ENCODE data around the gene ABTB2.

The ABTB2 gene

DNA sequence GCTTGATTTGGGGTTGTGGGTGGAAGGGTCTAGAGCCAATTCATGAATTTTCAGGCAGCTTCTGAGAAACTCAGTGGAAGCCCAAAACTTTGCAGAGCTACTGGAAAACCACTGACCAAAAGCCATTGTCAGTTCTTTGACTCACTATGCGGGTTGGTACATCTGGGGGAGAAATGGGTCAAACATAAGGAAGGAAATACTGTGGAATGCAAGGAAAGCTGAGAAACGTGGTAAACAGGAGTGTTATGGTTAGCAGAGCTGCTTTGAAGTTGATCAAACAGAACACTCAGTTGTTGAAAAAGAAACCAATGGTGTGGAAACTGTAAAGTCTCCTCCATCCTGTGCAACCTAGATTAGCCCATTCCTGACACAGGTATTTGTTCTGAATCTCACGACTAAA is 6.3 kb upstream of the ABTB2 start:
- no peak for DNase-seq
- intact Hi-C loops (cut with DNase I): loop anchor here (5.0 to 10.0 kb wide), 2 partner anchors 367 to 541 kb away; no protein-coding TSS in a partner anchor

DNA sequence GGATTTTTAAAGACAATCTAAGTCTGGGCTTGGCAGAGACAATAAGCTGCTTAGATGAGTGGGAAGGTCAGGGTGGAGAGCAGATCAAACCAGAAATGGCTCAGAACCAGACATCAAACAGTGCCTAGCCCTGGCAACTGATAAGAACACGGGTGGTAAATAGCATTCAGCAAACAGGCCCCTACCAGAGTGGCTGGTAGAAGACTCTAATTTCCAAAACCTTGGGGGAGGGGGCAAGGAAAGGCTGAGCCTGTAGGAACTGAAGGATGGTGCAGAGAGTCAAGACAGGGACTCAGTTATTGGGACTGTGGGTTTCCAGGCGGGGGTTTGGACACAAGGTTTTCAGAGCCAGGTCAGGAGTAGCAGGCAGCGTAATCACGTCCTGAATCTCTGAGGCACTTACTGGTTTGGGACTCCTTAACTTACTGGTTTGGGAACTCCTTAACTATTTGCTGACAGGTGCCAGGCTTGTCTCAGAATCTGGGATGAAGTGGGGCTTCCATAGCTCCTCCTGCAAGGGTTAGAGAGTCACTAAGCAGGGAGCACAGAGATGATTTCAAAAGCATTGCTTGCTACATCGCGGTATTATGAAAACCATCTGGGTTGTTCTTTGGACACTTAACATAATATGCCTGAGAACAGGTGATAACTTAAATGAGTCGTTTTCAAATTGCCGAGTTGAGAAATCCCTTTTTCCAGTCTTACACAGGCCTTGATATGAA is 5.7 kb upstream of the ABTB2 start:
- intact Hi-C loops (cut with DNase I): loop anchor here (5.0 to 10.0 kb wide), 2 partner anchors 366 to 541 kb away; no protein-coding TSS in a partner anchor
- DNase-seq: no peak

DNA sequence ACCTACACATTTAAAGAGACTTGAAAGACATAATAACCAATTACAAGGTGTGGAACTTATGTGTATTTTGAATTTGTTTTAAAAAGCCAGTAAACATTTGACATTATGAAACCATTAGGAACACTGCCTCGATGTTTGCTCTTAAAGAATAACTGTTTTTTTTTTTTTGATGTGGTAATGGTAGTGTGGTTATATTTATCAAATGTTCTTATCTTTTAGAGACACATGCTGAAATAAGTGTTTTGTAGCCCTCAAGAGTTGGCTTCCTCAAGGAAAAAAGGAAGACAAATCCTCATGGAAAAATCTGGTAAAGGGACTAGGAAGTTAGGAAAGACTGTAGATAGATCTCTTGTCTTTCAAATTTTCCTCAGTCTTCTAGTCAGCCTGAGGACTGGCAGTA is 2.2 kb upstream of the ABTB2 start:
- intact Hi-C loops (cut with DNase I): loop anchor here (5.0 to 10.0 kb wide), 2 partner anchors 363 to 545 kb away; no protein-coding TSS in a partner anchor
- DNase-seq: no peak

DNA sequence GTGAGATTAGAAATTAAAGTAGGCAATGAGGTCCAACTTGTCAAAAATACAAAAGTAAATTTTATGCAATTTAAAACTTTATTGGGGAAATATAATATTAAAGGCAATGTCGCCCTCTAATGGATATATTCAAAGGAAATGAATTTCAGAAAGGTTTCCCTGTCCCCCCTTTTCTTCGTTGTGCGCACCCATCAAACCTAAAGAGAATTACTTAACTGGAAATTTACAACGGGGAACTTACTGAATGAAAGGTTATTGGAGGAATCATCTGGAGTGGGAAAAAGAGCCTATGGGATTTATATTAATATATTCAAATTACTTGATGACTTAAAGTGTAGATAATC is 1.7 kb upstream of the ABTB2 start:
- intact Hi-C loops (cut with DNase I): loop anchor here (1.0 to 5.0 kb wide), 3 partner anchors 92 to 252 kb away; partner anchors contain the start of gene NAT10

DNA sequence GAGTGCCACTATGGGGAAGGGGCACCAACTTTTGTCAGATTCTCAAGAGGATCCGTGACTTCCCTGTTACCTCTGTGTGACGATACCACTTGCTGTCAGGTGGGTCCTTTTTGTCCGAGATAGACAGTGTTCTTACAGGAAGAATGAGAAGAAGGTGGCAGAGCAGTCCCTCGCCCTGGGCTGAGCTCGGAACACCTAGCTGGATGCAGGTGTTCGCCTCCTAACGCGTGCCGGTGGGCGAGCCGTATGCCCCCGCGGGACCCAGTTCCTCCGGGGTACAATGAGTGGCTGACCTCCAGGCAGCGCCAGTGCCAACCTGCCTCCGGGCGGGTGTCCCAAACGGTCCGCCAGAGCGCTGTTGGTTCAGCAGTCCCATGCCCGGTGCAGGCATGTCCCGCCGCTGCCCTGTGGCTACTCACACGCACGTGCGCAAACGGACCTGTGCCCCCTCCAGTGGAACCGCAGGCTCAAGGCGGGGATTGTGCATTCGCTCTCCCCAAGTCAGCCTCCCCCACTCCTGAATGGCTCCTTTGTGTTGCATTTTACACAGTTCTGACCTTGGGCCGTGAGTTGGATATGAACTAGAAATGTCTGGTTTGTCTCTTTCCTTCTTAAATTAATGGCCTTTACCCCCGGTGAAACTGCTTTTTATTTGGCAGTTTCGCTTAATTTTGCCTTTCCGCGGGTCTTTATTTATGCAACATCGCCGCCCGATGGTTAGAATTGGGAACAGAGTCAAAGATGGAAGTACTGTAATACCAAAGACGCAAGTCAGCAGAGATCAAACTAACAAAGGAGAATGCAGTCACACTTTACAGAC is 1.1 kb upstream of the ABTB2 start:
- intact Hi-C loops (cut with DNase I): loop anchor here (1.0 to 5.0 kb wide), 3 partner anchors 92 to 252 kb away; partner anchors contain the start of gene NAT10
- DNase-seq: peak; percentile 56 to 89 (median 74)

More for the DNA sequence above, 1.7 kb upstream of the ABTB2 start:
- DNase-seq: no peak

GRCh38 chr11:34358258-34358727 is 483 bp upstream of the ABTB2 start:
- DNase-seq: peak in 27 of 42 donors; percentile 7 to 61 (median 40)

DNA sequence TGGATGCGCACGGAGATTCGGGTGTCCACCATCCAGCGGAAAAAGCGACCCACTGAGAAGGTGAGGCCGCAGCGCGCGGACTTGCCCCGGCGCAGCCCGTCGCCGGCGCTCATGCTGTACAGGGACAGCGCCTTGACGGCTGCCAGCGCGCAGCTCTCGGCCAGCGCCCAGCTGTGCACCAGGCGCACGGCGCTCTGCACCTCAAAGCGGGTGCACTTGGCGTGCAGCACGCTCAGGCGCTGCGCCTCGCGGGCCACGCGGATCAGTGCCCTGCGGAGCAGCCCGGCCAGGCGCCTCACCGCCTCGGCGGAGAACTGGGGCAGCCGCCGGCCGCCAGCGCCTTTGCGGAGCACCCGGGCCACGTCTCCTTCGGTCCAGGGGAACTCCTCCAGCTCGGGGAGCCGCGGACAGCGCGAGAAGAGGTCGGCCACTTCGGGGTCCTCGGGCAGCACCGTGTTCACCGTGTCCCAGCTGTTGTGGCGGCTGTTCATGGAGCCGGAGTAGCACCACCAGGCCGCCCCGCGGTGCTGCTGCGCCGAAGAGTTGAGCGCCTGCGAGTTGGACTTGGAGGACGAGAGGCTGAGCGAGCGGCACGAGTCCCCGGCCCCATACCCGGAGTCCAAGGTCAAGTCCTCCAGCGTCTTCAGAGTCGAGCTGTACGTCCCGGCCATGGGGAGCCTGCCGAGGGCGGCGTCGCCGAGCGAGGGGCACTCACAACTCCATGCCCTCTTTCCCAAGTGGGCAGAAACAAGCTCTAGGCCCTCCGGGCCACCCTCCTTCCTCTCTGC is 703 bp downstream of the ABTB2 start:
- intact Hi-C loops (cut with DNase I): loop anchor here (5.0 kb wide), 2 partner anchors 90 to 250 kb away; partner anchors contain the start of gene NAT10
- peak; percentile 19 to 79 (median 56) for DNase-seq

More at GRCh38 chr11:34358258-34358727, 483 bp upstream of the ABTB2 start:
- intact Hi-C loops (cut with DNase I): loop anchor here (5.0 kb wide), 2 partner anchors 91 to 251 kb away; partner anchors contain the start of gene NAT10

GRCh38 chr11:34356576-34356912 is 1.3 kb downstream of the ABTB2 start:
- intact Hi-C loops (cut with DNase I): loop anchor here (5.0 kb wide), 2 partner anchors 89 to 249 kb away; partner anchors contain the start of gene NAT10
- peak in 32 of 42 donors; percentile 7 to 56 (median 30) for DNase-seq

- no peak for DNase-seq
- intact Hi-C loops (cut with DNase I): loop anchor here (5.0 kb wide), 2 partner anchors 89 to 249 kb away; partner anchors contain the start of gene NAT10
Measured at GRCh38 chr11:34356130-34356529, 1.7 kb downstream of the ABTB2 start.

GRCh38 chr11:34355726-34356125 is 2.1 kb downstream of the ABTB2 start:
- intact Hi-C loops (cut with DNase I): loop anchor here (5.0 kb wide), 2 partner anchors 88 to 248 kb away; partner anchors contain the start of gene NAT10
- no peak for DNase-seq

GRCh38 chr11:34354782-34355181 is 3.0 kb downstream of the ABTB2 start:
- DNase-seq: no peak
- intact Hi-C loops (cut with DNase I): loop anchor here (5.0 kb wide), 2 partner anchors 87 to 247 kb away; partner anchors contain the start of gene NAT10

DNA sequence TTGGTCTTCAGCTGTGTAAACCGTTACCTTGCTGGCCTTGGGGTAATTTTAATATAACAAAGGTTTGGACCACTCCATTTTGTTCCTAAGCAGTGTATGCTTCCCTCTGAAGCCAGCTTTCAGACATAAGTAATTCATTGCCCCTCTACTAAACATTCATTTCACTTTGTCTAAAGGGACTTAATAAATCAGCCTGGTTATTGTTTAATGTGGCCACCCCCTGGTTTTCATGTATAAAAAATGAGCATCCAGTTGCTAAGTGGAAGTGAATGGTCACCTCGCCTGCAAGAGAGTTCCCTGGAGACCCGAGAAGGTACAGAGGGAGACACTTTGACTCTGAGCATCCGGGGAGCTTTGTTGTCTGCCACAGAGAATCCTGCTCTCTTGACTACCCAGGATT is 3.9 kb downstream of the ABTB2 start:
- intact Hi-C loops (cut with DNase I): no loop called here
- no peak for DNase-seq

- intact Hi-C loops (cut with DNase I): no loop called here
- DNase-seq: no peak
Measured at GRCh38 chr11:34351687-34352469, 5.9 kb downstream of the ABTB2 start.

GRCh38 chr11:34351051-34351450 is 6.8 kb downstream of the ABTB2 start:
- intact Hi-C loops (cut with DNase I): no loop called here
- peak in 1 of 42 donors; percentile 16 for DNase-seq

DNA sequence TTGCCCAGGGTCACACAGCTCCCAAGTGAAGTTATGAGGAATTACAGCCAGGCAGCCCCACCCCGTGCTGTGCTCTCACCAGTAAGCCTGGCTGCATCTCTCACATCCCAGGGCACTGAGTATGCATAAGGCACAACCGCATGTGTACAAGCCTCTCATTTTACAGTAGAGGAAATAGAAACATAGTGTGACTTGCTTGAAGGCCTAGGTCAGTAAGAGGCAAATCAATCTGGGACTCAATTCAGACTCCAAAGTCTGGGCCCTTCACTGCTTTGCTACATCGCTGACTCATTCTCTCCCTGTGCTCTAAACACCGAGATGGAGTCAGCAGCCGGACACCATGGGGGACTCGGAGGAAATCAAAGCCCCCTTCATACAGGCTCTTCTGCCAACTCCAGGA is 7.9 kb downstream of the ABTB2 start:
- peak in 1 of 42 donors; percentile 31 for DNase-seq
- intact Hi-C loops (cut with DNase I): no loop called here

DNA sequence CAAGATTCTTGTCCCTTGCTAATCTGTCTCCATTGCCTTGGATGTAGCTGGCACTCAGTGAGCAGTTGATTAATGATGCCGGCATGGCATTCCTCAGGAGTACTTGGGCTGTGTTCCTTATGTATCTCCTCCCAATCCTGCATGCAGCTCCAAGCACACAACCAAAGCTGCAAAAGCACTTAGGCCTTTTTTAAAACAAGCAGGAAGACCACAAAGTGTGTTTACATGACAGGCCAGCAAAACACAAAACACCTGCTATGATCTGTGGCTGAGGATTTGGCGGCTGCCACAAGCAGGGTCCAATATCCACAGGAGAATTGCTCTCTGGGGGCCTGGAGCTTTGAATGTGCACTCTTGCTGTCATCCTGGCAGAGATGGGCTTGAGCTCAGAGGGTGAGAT is 8.9 kb downstream of the ABTB2 start:
- intact Hi-C loops (cut with DNase I): no loop called here
- peak in 1 of 42 donors; percentile 38 for DNase-seq

- DNase-seq: no peak
- intact Hi-C loops (cut with DNase I): no loop called here
Measured at GRCh38 chr11:34348096-34348495, 9.7 kb downstream of the ABTB2 start.

GRCh38 chr11:34346551-34346950 is 11.3 kb downstream of the ABTB2 start:
- intact Hi-C loops (cut with DNase I): no loop called here
- DNase-seq: peak in 21 of 42 donors; percentile 10 to 65 (median 40)
